NT2/D1 (cell line): ENCODE results near the gene TTC22.

Experiments
- SUZ12 ChIP-seq: IDR thresholded peaks from 2 replicates; pipeline ENCODE4 v1.6.1; 2011; ENCODE audit not compliant: insufficient read length, insufficient read depth; ENCODE audit errors: extremely low read depth
- YY1 ChIP-seq: IDR thresholded peaks from 2 replicates; pipeline ENCODE4 v1.6.1; 2011; ENCODE audit not compliant: insufficient read length, insufficient read depth
- ZNF274 ChIP-seq: IDR thresholded peaks from 2 replicates; pipeline ENCODE4 v1.6.1; 2011; ENCODE audit warnings: mild to moderate bottlenecking, low read depth, low read length

DNA sequence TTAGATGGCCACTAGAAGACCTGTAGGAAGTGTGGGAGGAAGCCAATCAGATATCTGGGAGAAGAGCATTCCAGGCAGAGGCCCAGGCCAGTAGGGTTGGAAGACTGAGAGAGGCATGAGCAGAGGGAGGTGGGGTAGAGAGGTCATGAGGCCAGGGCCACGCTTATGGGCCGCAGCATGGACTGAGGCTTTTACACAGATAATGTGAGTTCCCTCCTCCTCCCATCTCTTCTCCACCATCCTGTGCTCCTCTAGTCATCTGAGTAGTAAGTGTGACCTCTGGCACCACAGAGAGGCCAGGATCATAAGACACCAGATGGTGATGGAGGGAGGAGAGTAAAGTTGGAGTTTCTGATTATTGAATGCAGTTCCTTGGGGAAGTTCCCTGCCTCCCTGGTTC lies 17.1 kb downstream of the TTC22 start:
- no peak for TF ChIP-seq ZNF274
- no peak for TF ChIP-seq YY1
- no peak for TF ChIP-seq SUZ12
